ENCODE measurements around the gene ST6GALNAC4.

Gene ST6GALNAC4

GRCh38 chr9:127898433-127899127 is 18.3 kb downstream of the ST6GALNAC4 start:
- H3K36me3 Mint-ChIP-seq (ENCODE audit: low read depth), result peaks cover 36% of the 10 kb centered on the region
- peak overlapping the region; percentile 95 to 100 (median 97) for H3K4me3 Mint-ChIP-seq
- H3K27ac Mint-ChIP-seq, result peak overlapping the region; percentile 98 to 100 (median 99)
- TF ChIP-seq CTCF (IDR thresholded peaks at IDR 0.05; ENCODE audit: unreplicated experiment in 3 of 3), result no peak
- H3K4me1 Mint-ChIP-seq, result peaks cover 26% of the 10 kb centered on the region
- no peaks in the 10 kb centered on the region for H3K27me3 Mint-ChIP-seq (ENCODE audit: low read depth)
- H3K9me3 Mint-ChIP-seq, result no peaks in the 10 kb centered on the region

DNA sequence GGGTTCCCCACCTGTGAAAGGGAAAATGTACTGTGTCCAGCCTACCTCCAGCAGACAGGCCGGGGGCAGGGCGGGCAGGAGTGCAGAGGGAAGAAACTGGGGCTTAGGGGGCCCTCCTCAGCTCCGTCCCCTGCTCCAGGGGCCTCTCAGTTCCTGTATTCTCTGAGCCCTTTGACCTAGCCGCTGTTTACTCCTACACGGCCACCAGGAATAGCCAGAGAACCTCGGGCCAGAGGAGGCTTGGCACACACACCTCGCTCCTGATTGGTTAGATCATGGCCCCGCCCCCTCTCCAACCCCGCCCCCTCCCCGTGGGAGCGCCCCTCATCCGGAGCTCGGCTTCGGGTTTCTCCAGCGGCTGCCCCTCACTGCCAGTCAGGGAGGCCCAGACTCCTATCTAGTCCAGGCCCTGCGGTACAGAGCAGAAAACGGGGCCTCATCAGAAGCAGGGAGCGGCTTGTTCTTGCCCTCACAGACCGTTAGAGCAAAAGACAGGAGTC is 19.6 kb downstream of the ST6GALNAC4 start:
- no peaks in the 10 kb centered on the region for H3K27me3 Mint-ChIP-seq (ENCODE audit: low read depth)

DNA sequence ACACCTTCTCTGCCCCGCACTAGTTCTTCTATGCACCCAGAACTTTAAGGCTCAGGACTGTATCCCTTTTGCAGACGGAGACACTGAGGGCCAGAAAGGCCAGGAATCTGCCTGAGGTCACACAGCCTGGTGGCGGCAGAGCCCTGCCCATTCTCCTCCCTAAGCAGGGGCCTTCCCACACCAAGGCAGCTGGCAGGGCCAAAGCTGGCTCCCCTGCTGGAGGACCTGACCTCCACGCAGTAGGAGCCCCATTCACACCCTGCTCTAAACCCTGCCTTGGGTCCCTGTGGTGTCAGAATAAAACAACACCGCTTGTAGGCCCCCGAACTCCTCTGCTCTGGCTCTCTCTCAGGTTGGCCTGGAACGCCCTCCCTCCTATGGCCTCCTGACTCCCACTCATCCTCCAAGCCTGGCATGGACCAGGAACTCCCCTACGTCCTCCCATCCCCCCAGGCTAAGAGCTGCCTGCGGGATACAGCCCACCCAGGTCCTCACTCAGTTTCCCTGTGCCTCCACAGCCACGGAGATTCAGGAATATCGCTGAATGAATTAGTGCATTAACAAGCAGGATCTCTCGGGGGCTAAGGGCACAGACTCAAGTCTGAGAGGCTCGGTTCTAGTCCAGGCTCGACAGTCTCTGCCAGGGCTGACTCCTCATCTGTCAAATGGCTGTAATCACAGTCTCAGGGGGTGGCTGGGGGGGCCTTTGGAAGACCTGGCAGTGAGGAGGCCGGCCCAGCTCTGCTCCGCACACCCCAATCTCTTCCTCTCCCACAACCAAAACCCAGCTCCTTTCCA is 20.2 kb downstream of the ST6GALNAC4 start:
- Mint-ChIP-seq H3K36me3 (ENCODE audit: low read depth) (peaks cover 53% of the 10 kb centered on the region), H3K27me3 (ENCODE audit: low read depth) (no peaks in the 10 kb centered on the region), H3K9me3 (no peaks in the 10 kb centered on the region), H3K4me1 (peaks cover 21% of the 10 kb centered on the region), H3K27ac (peak overlapping the region; percentile 92 to 100 (median 92)), H3K4me3 (peak overlapping the region; percentile 77 to 95 (median 80))
- TF ChIP-seq CTCF (IDR thresholded peaks at IDR 0.05; ENCODE audit: unreplicated experiment in 3 of 3), result no peak

More for the DNA sequence above, 19.6 kb downstream of the ST6GALNAC4 start:
- H3K36me3 Mint-ChIP-seq (ENCODE audit: low read depth), result peaks cover 50% of the 10 kb centered on the region
- peak overlapping the region; percentile 92 to 100 (median 92) for H3K27ac Mint-ChIP-seq
- TF ChIP-seq CTCF (IDR thresholded peaks at IDR 0.05; ENCODE audit: unreplicated experiment in 3 of 3), result no peak
- peak overlapping the region; percentile 77 to 95 (median 80) for H3K4me3 Mint-ChIP-seq
- H3K9me3 Mint-ChIP-seq, result no peaks in the 10 kb centered on the region
- H3K4me1 Mint-ChIP-seq, result peaks cover 21% of the 10 kb centered on the region

- Mint-ChIP-seq H3K9me3 (no peaks in the 10 kb centered on the region), H3K27ac (peak overlapping the region; percentile 27 to 100 (median 71)), H3K27me3 (ENCODE audit: low read depth) (no peaks in the 10 kb centered on the region), H3K36me3 (ENCODE audit: low read depth) (peaks cover 61% of the 10 kb centered on the region), H3K4me3 (peak overlapping the region; percentile 37 to 60 (median 47)), H3K4me1 (peaks cover 16% of the 10 kb centered on the region)
- no peak for TF ChIP-seq CTCF (IDR thresholded peaks at IDR 0.05; ENCODE audit: unreplicated experiment in 3 of 3)
These were observed 21.0 kb downstream of the ST6GALNAC4 start for GRCh38 chr9:127895811-127896210.

DNA sequence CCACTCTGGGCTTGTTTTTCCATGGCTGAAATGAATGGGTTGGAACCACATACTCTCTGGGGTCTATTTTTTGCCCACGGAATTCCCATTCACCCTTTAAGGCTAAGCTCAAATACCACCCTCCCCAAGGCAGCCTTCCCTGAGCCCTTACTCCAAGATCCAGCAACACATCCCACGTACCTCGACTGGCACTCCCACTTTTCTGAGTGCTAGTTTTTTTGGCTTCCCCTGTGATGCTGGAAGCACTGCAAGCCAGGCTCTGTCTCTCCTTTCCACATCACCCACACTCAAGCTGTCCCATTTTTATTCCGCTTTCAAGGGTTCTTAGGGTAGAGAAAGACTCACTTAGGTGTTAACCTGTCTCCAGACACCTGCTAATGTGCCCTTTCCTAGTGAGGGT is 23.4 kb downstream of the ST6GALNAC4 start:
- no peaks in the 10 kb centered on the region for H3K9me3 Mint-ChIP-seq
- H3K4me3 Mint-ChIP-seq, result no peak overlapping the region
- H3K4me1 Mint-ChIP-seq, result peaks cover 13% of the 10 kb centered on the region
- no peak for TF ChIP-seq CTCF (IDR thresholded peaks at IDR 0.05; ENCODE audit: unreplicated experiment in 3 of 3)
- H3K27me3 Mint-ChIP-seq (ENCODE audit: low read depth), result no peaks in the 10 kb centered on the region
- H3K36me3 Mint-ChIP-seq (ENCODE audit: low read depth), result peaks cover 74% of the 10 kb centered on the region
- H3K27ac Mint-ChIP-seq, result no peak overlapping the region
